Ovary (tissue), 3 donors: ENCODE results near the gene SPECC1.

ENCODE experiments used
- EP300 ChIP-seq: sonication (generic); formaldehyde crosslinking; IDR thresholded peaks from one replicate; pipeline ENCODE4 v1.6.1; 2017; ENCODE audit warnings: antibody characterized with exemption
- TF ChIP-seq, protein P1 (sequence below), 3 donors: fragments of 450-650 bp in 2 of 3; fragments of 200-600 bp in 1 of 3; IDR thresholded peaks; one replicate each; pipeline versions ENCODE4 v1.5.1 to v1.8.0; 2016 to 2022; ENCODE audit warnings: antibody characterized with exemption in 3 of 3, mild to moderate bottlenecking in 1 of 3
- donor health status: DM: no; HTN: no; CAD: no.

DNA sequence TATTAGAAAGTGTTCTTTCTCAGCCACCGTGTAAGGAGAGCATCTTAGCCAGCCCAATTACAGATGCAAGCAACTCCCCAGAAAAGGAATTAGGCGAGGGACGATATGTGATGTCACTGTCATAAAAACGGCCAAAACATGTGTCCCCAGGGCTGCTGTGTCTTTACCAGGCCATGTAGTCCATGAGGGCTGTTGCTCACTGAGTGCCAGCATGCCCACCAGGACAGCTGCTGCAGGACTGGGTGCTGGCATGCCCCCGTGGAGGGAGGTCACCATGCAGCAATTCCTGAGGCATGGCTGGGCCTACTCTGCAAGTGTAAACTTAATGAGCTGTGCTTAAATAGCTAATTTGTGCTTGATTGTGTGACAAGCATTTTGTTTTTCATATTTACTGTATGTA, 301.3 kb downstream of the SPECC1 start:
- TF ChIP-seq, protein P1, sequence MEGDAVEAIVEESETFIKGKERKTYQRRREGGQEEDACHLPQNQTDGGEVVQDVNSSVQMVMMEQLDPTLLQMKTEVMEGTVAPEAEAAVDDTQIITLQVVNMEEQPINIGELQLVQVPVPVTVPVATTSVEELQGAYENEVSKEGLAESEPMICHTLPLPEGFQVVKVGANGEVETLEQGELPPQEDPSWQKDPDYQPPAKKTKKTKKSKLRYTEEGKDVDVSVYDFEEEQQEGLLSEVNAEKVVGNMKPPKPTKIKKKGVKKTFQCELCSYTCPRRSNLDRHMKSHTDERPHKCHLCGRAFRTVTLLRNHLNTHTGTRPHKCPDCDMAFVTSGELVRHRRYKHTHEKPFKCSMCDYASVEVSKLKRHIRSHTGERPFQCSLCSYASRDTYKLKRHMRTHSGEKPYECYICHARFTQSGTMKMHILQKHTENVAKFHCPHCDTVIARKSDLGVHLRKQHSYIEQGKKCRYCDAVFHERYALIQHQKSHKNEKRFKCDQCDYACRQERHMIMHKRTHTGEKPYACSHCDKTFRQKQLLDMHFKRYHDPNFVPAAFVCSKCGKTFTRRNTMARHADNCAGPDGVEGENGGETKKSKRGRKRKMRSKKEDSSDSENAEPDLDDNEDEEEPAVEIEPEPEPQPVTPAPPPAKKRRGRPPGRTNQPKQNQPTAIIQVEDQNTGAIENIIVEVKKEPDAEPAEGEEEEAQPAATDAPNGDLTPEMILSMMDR (IDR thresholded peaks at IDR 0.05) = no peak
- TF ChIP-seq EP300 = no peak
